ENCODE results near the gene CARNS1. TPM values are rescaled to one million over a fixed set of nuclear protein-coding genes. Genes with fewer than 3 reads are reported as not detected.

CARNS1 gene
- total and polyA plus RNA-seq, 2 experiments from 2014 or later, result 0.38 to 0.43 TPM

- Histone ChIP-seq H4K20me1 (ENCODE audit: insufficient read depth) (no peaks in the 10 kb centered on the region), H3K27me3 (replicated peaks; ENCODE audit: insufficient read depth) (no peaks in the 10 kb centered on the region), H3K4me2 (ENCODE audit: unreplicated experiment) (no peak overlapping the region), H3K4me3 (no peak overlapping the region), H3F3A (ENCODE audit: insufficient read depth) (no peaks in the 10 kb centered on the region), H3K9me3 (ENCODE audit: low read depth) (no peaks in the 10 kb centered on the region), H2AFZ (no peak overlapping the region), H3K9me2 (ENCODE audit: insufficient read depth) (no peaks in the 10 kb centered on the region), H3K4me1 (ENCODE audit: insufficient read depth) (peaks cover 7% of the 10 kb centered on the region), H3K9ac (no peak overlapping the region), H3K36me3 (ENCODE audit: low read depth) (no peaks in the 10 kb centered on the region; the same call in 1 of the 2 replicates), H3K79me2 (ENCODE audit: insufficient read depth) (peaks cover 30% of the 10 kb centered on the region), H3K27ac (no peak overlapping the region)
- 88 to 90% methylated on average over 19 to 24 of the region's 24 CpGs for WGBS, 2 experiments (ENCODE audit: low coverage in 1 of 2, low lambda C conversion rate in 2 of 2, missing lambda C conversion rate in 2 of 2)
- in situ Hi-C loops (cut with MboI), result no loop called here
- no peak for DNase-seq
- TF ChIP-seq EZH2 (IDR thresholded peaks at IDR 0.05; ENCODE audit: insufficient read depth, poor library complexity, severe bottlenecking) (no peak), EZH2phosphoT487 (IDR thresholded peaks at IDR 0.05; ENCODE audit: insufficient read depth, low read depth) (no peak)
These were observed 16.1 kb downstream of the CARNS1 start for GRCh38 chr11:67431346-67432249.

GRCh38 chr11:67432655-67433349 is 17.3 kb downstream of the CARNS1 start:
- WGBS, 2 experiments (ENCODE audit: low coverage in 1 of 2, low lambda C conversion rate in 2 of 2, missing lambda C conversion rate in 2 of 2), result 88 to 89% methylated on average over 18 to 21 of the region's 22 CpGs
- DNase-seq, result no peak
- TF ChIP-seq EZH2phosphoT487 (IDR thresholded peaks at IDR 0.05; ENCODE audit: insufficient read depth, low read depth), result no peak
- no peak for TF ChIP-seq EZH2 (IDR thresholded peaks at IDR 0.05; ENCODE audit: insufficient read depth, poor library complexity, severe bottlenecking)

GRCh38 chr11:67433536-67434394 is 18.3 kb downstream of the CARNS1 start:
- no peak for DNase-seq
- Histone ChIP-seq H3K9me3 (ENCODE audit: low read depth) (no peaks in the 10 kb centered on the region), H3K9me2 (ENCODE audit: insufficient read depth) (no peaks in the 10 kb centered on the region), H3K9ac (no peak overlapping the region), H4K20me1 (ENCODE audit: insufficient read depth) (no peaks in the 10 kb centered on the region), H3K4me1 (ENCODE audit: insufficient read depth) (peaks cover 7% of the 10 kb centered on the region), H3K79me2 (ENCODE audit: insufficient read depth) (peaks cover 25% of the 10 kb centered on the region), H3K36me3 (ENCODE audit: low read depth) (no peaks in the 10 kb centered on the region; the same call in 1 of the 2 replicates), H3K27me3 (replicated peaks; ENCODE audit: insufficient read depth) (no peaks in the 10 kb centered on the region), H3F3A (ENCODE audit: insufficient read depth) (no peaks in the 10 kb centered on the region), H3K4me2 (ENCODE audit: unreplicated experiment) (no peak overlapping the region), H3K27ac (no peak overlapping the region), H3K4me3 (no peak overlapping the region), H2AFZ (no peak overlapping the region)
- TF ChIP-seq EZH2phosphoT487 (IDR thresholded peaks at IDR 0.05; ENCODE audit: insufficient read depth, low read depth) (no peak), EZH2 (IDR thresholded peaks at IDR 0.05; ENCODE audit: insufficient read depth, poor library complexity, severe bottlenecking) (no peak)
- in situ Hi-C loops (cut with MboI), result no loop called here
- 78 to 79% methylated on average over 22 of the region's 22 CpGs for WGBS, 2 experiments (ENCODE audit: low coverage in 1 of 2, low lambda C conversion rate in 2 of 2, missing lambda C conversion rate in 2 of 2)

More at GRCh38 chr11:67432655-67433349, 17.3 kb downstream of the CARNS1 start:
- Histone ChIP-seq H4K20me1 (ENCODE audit: insufficient read depth) (no peaks in the 10 kb centered on the region), H3K4me3 (no peak overlapping the region), H3K9ac (no peak overlapping the region), H3K27ac (no peak overlapping the region), H3K9me3 (ENCODE audit: low read depth) (no peaks in the 10 kb centered on the region), H3K4me1 (ENCODE audit: insufficient read depth) (peaks cover 7% of the 10 kb centered on the region), H3K27me3 (replicated peaks; ENCODE audit: insufficient read depth) (no peaks in the 10 kb centered on the region), H3K79me2 (ENCODE audit: insufficient read depth) (peaks cover 30% of the 10 kb centered on the region), H3K4me2 (ENCODE audit: unreplicated experiment) (no peak overlapping the region), H3K36me3 (ENCODE audit: low read depth) (no peaks in the 10 kb centered on the region; the same call in 1 of the 2 replicates), H2AFZ (no peak overlapping the region), H3F3A (ENCODE audit: insufficient read depth) (no peaks in the 10 kb centered on the region), H3K9me2 (ENCODE audit: insufficient read depth) (no peaks in the 10 kb centered on the region)
- in situ Hi-C loops (cut with MboI), result no loop called here

GRCh38 chr11:67434395-67434881 is 19.0 kb downstream of the CARNS1 start:
- in situ Hi-C loops (cut with MboI), result no loop called here

More at GRCh38 chr11:67434395-67434881, 19.0 kb downstream of the CARNS1 start:
- H3K9me2 ChIP-seq (ENCODE audit: insufficient read depth), result no peaks in the 10 kb centered on the region
- no peak overlapping the region for H3K4me3 ChIP-seq
- H3K36me3 ChIP-seq (ENCODE audit: low read depth), result no peaks in the 10 kb centered on the region; the same call in 1 of the 2 replicates
- WGBS, 2 experiments (ENCODE audit: low coverage in 1 of 2, low lambda C conversion rate in 2 of 2, missing lambda C conversion rate in 2 of 2), result 78 to 82% methylated on average over 22 to 23 of the region's 23 CpGs
- no peaks in the 10 kb centered on the region for H3K9me3 ChIP-seq (ENCODE audit: low read depth)
- no peak overlapping the region for H3K4me2 ChIP-seq (ENCODE audit: unreplicated experiment)
- TF ChIP-seq EZH2phosphoT487 (IDR thresholded peaks at IDR 0.05; ENCODE audit: insufficient read depth, low read depth) (no peak), EZH2 (IDR thresholded peaks at IDR 0.05; ENCODE audit: insufficient read depth, poor library complexity, severe bottlenecking) (no peak)
- H3K27ac ChIP-seq, result no peak overlapping the region
- no peak for DNase-seq
- H2AFZ ChIP-seq, result no peak overlapping the region
- no peaks in the 10 kb centered on the region for H3K27me3 ChIP-seq (replicated peaks; ENCODE audit: insufficient read depth)
- H4K20me1 ChIP-seq (ENCODE audit: insufficient read depth), result no peaks in the 10 kb centered on the region
- H3K4me1 ChIP-seq (ENCODE audit: insufficient read depth), result peaks cover 1% of the 10 kb centered on the region
- H3K9ac ChIP-seq, result no peak overlapping the region
- H3F3A ChIP-seq (ENCODE audit: insufficient read depth), result no peaks in the 10 kb centered on the region; the same call in 1 of the 2 replicates
- H3K79me2 ChIP-seq (ENCODE audit: insufficient read depth), result peaks cover 18% of the 10 kb centered on the region
